Measurements from ENCODE around the gene SLC47A1.

The SLC47A1 gene

GRCh38 chr17:19583871-19584270 lies 50.2 kb downstream of the SLC47A1 start:
- Histone ChIP-seq H3K9me3 (replicated peaks; ENCODE audit: low read length) (no peaks in the 10 kb centered on the region), H3K4me2 (ENCODE audit: low read length) (no peak overlapping the region), H3K4me1 (ENCODE audit: control insufficient read depth, insufficient read depth, low read length) (no peaks in the 10 kb centered on the region), H3K27me3 (ENCODE audit: control insufficient read depth, insufficient read depth, low read length) (peaks cover 41% of the 10 kb centered on the region), H3K4me3 (ENCODE audit: low read length) (no peak overlapping the region), H3K9ac (ENCODE audit: low read depth, low read length) (no peak overlapping the region), H3K36me3 (ENCODE audit: insufficient read depth, low read length) (no peaks in the 10 kb centered on the region)

- Histone ChIP-seq H3K36me3 (ENCODE audit: insufficient read depth, low read length) (no peaks in the 10 kb centered on the region), H3K4me2 (ENCODE audit: low read length) (no peak overlapping the region), H3K9me3 (replicated peaks; ENCODE audit: low read length) (no peaks in the 10 kb centered on the region), H3K4me3 (ENCODE audit: low read length) (no peak overlapping the region), H3K27me3 (ENCODE audit: control insufficient read depth, insufficient read depth, low read length) (peaks cover 34% of the 10 kb centered on the region), H3K4me1 (ENCODE audit: control insufficient read depth, insufficient read depth, low read length) (no peaks in the 10 kb centered on the region), H3K9ac (ENCODE audit: low read depth, low read length) (no peak overlapping the region)
Measured at GRCh38 chr17:19590451-19590850, 56.8 kb downstream of the SLC47A1 start.

DNA sequence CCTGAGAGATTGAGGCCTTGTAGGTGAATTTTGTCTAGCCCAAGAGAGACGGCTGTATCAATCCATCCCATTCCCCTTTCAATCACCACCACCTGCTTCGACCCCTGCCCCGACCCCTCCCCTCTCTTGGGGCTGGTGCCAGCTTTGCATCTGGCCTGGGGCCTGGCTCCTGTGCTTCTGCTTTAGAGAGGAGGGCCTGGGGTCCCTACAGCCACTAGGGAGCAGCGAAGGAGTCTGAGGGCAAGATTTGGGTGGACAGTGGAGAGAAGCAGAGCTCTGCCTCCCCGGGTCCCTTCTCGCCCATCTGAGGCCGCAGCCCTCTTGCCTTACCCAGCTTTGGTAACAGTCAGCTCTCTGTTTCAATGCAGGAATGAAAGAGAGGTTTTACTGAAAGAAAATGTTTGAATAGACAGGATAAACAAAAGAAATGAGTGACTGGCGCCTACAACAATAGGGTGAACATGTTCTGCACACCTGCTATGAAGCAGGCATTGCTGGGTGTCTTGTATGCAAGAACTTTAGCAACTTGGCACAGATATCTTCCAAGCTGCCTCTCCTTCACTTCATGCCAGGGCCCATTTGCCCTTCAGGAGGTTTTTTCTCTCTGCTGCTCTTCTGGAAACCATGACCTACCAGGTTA lies 57.4 kb downstream of the SLC47A1 start:
- Histone ChIP-seq H3K27me3 (ENCODE audit: control insufficient read depth, insufficient read depth, low read length) (peaks cover 36% of the 10 kb centered on the region), H3K4me1 (ENCODE audit: control insufficient read depth, insufficient read depth, low read length) (no peaks in the 10 kb centered on the region), H3K9me3 (replicated peaks; ENCODE audit: low read length) (no peaks in the 10 kb centered on the region), H3K4me2 (ENCODE audit: low read length) (no peak overlapping the region), H3K36me3 (ENCODE audit: insufficient read depth, low read length) (no peaks in the 10 kb centered on the region), H3K9ac (ENCODE audit: low read depth, low read length) (no peak overlapping the region), H3K4me3 (ENCODE audit: low read length) (no peak overlapping the region)

DNA sequence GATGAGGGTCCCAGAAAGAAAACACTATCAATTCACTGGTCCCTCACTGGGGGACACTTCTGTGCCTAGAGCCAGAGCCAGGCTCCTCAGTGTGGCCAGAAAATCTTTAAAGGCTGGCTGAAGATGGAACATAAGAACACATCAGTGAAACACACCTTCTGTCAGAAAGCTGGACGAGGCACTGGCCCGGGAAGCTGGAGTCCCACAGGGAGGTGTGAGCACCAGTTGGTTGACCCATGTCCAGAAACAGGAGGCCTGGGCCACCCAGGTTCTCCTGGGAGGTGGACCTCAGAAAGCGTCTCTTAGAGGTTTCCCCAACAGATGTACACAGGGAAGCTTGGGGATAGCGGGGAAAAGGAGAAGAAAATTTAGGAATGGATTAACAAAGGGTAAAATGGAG lies 58.7 kb downstream of the SLC47A1 start:
- Histone ChIP-seq H3K4me3 (ENCODE audit: low read length) (no peak overlapping the region), H3K4me1 (ENCODE audit: control insufficient read depth, insufficient read depth, low read length) (no peaks in the 10 kb centered on the region), H3K36me3 (ENCODE audit: insufficient read depth, low read length) (no peaks in the 10 kb centered on the region), H3K9ac (ENCODE audit: low read depth, low read length) (no peak overlapping the region), H3K27me3 (ENCODE audit: control insufficient read depth, insufficient read depth, low read length) (peaks cover 36% of the 10 kb centered on the region), H3K9me3 (replicated peaks; ENCODE audit: low read length) (no peaks in the 10 kb centered on the region), H3K4me2 (ENCODE audit: low read length) (no peak overlapping the region)

GRCh38 chr17:19596869-19597268 lies 63.2 kb downstream of the SLC47A1 start:
- Histone ChIP-seq H3K4me1 (ENCODE audit: control insufficient read depth, insufficient read depth, low read length) (no peaks in the 10 kb centered on the region), H3K9ac (ENCODE audit: low read depth, low read length) (no peak overlapping the region), H3K27me3 (ENCODE audit: control insufficient read depth, insufficient read depth, low read length) (peaks cover 18% of the 10 kb centered on the region), H3K4me3 (ENCODE audit: low read length) (no peak overlapping the region), H3K4me2 (ENCODE audit: low read length) (no peak overlapping the region), H3K9me3 (replicated peaks; ENCODE audit: low read length) (no peaks in the 10 kb centered on the region), H3K36me3 (ENCODE audit: insufficient read depth, low read length) (no peaks in the 10 kb centered on the region)

GRCh38 chr17:19610311-19610710 lies 76.7 kb downstream of the SLC47A1 start:
- no peak overlapping the region for H3K4me3 ChIP-seq (ENCODE audit: low read length)
- no peaks in the 10 kb centered on the region for H3K27me3 ChIP-seq (ENCODE audit: control insufficient read depth, insufficient read depth, low read length)

DNA sequence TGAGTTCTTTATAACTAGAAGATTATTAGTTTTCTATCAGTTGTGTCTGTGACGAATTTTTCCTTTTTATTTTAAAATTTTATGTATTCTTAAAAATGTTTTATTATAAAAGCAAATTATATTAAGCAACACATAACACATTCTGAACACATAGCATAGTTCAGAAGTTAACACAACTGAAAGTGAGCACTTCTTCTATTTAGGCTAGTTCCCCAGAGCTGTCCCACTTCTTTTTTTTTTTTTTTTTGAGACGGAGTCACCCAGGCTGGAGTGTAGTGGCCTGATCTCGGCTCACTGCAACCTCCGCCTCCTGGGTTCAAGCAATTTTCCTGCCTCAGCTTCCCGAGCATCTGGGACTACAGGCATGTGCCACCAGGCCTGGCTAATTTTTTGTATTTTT lies 77.2 kb downstream of the SLC47A1 start:
- Histone ChIP-seq H3K9ac (ENCODE audit: low read depth, low read length) (no peak overlapping the region), H3K36me3 (ENCODE audit: insufficient read depth, low read length) (no peaks in the 10 kb centered on the region), H3K9me3 (replicated peaks; ENCODE audit: low read length) (no peaks in the 10 kb centered on the region), H3K4me2 (ENCODE audit: low read length) (no peak overlapping the region), H3K27me3 (ENCODE audit: control insufficient read depth, insufficient read depth, low read length) (no peaks in the 10 kb centered on the region), H3K4me1 (ENCODE audit: control insufficient read depth, insufficient read depth, low read length) (no peaks in the 10 kb centered on the region), H3K4me3 (ENCODE audit: low read length) (no peak overlapping the region)

More at GRCh38 chr17:19610311-19610710, 76.7 kb downstream of the SLC47A1 start:
- Histone ChIP-seq H3K4me2 (ENCODE audit: low read length) (no peak overlapping the region), H3K36me3 (ENCODE audit: insufficient read depth, low read length) (no peaks in the 10 kb centered on the region), H3K9ac (ENCODE audit: low read depth, low read length) (no peak overlapping the region), H3K4me1 (ENCODE audit: control insufficient read depth, insufficient read depth, low read length) (no peaks in the 10 kb centered on the region), H3K9me3 (replicated peaks; ENCODE audit: low read length) (no peaks in the 10 kb centered on the region)

DNA sequence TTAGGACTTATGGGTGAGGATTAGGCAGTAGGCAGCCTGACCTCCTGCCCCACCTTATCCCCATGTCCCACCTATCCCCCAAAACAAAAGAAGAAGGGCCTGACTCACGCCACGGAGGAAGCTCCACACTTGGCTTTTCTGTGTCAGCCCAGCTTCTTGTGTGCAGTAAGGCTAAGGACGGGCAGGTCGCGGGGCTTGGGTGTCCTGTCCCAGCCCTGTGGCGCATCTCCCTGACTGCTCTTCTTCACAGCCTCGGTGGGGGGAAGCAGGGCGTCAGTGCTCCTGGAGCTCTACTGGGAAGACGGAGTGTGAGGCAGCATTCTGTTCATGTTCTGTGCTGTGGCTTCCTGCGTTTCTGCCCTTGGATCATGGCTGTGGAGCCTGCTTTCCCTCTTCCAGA lies 80.3 kb downstream of the SLC47A1 start:
- H3K9ac ChIP-seq (ENCODE audit: low read depth, low read length) = no peak overlapping the region
- H3K4me2 ChIP-seq (ENCODE audit: low read length) = no peak overlapping the region
- H3K27me3 ChIP-seq (ENCODE audit: control insufficient read depth, insufficient read depth, low read length) = no peaks in the 10 kb centered on the region
- H3K9me3 ChIP-seq (replicated peaks; ENCODE audit: low read length) = peaks cover 11% of the 10 kb centered on the region
- H3K4me1 ChIP-seq (ENCODE audit: control insufficient read depth, insufficient read depth, low read length) = no peaks in the 10 kb centered on the region
- H3K4me3 ChIP-seq (ENCODE audit: low read length) = no peak overlapping the region
- no peaks in the 10 kb centered on the region for H3K36me3 ChIP-seq (ENCODE audit: insufficient read depth, low read length)

- no peak overlapping the region for H3K9ac ChIP-seq (ENCODE audit: low read depth, low read length)
- H3K36me3 ChIP-seq (ENCODE audit: insufficient read depth, low read length) = no peaks in the 10 kb centered on the region
- peaks cover 15% of the 10 kb centered on the region for H3K9me3 ChIP-seq (replicated peaks; ENCODE audit: low read length)
- H3K27me3 ChIP-seq (ENCODE audit: control insufficient read depth, insufficient read depth, low read length) = no peaks in the 10 kb centered on the region
- H3K4me2 ChIP-seq (ENCODE audit: low read length) = no peak overlapping the region
- H3K4me3 ChIP-seq (ENCODE audit: low read length) = no peak overlapping the region
- no peaks in the 10 kb centered on the region for H3K4me1 ChIP-seq (ENCODE audit: control insufficient read depth, insufficient read depth, low read length)
Measured at GRCh38 chr17:19614900-19615299, 81.2 kb downstream of the SLC47A1 start.

DNA sequence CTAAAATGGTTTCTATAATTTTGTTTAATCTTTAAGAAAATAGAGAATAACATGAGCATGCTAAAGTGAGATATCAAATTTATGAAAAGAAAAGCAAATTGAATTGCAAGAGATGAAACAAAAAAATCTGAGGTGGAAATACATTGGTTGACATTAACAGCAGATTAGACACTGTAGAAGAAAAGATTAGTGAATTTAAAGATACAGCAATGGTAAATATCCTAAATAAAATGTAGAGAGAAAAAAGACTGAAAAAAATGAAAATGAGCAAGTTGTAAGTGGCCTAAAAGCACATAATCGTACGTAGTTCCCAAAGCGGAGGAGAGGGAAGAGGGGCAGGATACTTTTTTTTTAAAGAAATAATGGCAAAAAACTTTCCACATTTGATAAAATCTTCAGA lies 84.4 kb downstream of the SLC47A1 start:
- H3K4me3 ChIP-seq (ENCODE audit: low read length) = no peak overlapping the region
- peaks cover 3% of the 10 kb centered on the region for H3K27me3 ChIP-seq (ENCODE audit: control insufficient read depth, insufficient read depth, low read length)
- no peak overlapping the region for H3K4me2 ChIP-seq (ENCODE audit: low read length)
- no peak overlapping the region for H3K9ac ChIP-seq (ENCODE audit: low read depth, low read length)
- H3K36me3 ChIP-seq (ENCODE audit: insufficient read depth, low read length) = no peaks in the 10 kb centered on the region
- H3K9me3 ChIP-seq (replicated peaks; ENCODE audit: low read length) = peaks cover 15% of the 10 kb centered on the region
- no peaks in the 10 kb centered on the region for H3K4me1 ChIP-seq (ENCODE audit: control insufficient read depth, insufficient read depth, low read length)

DNA sequence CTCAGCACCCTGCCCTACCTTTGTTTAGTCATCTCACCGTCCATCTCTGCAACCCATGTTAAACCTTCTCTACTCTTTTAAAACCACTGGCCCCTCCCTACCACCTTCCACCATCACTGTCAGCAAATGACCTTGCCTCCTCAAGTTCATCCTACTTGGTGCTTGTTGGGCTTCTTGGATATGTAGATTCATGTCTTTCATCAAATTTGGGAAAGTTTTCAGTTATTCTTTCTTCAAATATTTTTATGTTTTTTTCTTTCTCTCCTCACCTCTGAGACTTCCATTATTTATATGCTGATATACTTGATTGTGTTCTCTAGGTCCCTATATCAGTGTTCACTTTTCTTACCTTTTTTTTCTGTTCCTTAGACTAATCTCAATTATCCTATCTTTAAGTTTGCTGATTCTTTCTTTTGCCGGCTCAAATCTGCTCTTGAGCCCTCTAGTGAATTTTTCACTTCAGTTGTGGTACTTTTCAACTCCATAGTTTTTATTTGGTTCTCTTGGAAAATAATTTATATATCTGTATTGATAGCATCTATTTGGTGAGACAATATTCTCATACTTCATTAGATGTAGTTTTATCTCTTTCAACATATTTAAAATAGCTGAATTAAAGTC lies 86.2 kb downstream of the SLC47A1 start:
- peaks cover 15% of the 10 kb centered on the region for H3K9me3 ChIP-seq (replicated peaks; ENCODE audit: low read length)
- H3K4me2 ChIP-seq (ENCODE audit: low read length) = no peak overlapping the region
- H3K4me1 ChIP-seq (ENCODE audit: control insufficient read depth, insufficient read depth, low read length) = no peaks in the 10 kb centered on the region
- no peak overlapping the region for H3K9ac ChIP-seq (ENCODE audit: low read depth, low read length)
- H3K27me3 ChIP-seq (ENCODE audit: control insufficient read depth, insufficient read depth, low read length) = peaks cover 8% of the 10 kb centered on the region
- H3K36me3 ChIP-seq (ENCODE audit: insufficient read depth, low read length) = no peaks in the 10 kb centered on the region
- no peak overlapping the region for H3K4me3 ChIP-seq (ENCODE audit: low read length)

DNA sequence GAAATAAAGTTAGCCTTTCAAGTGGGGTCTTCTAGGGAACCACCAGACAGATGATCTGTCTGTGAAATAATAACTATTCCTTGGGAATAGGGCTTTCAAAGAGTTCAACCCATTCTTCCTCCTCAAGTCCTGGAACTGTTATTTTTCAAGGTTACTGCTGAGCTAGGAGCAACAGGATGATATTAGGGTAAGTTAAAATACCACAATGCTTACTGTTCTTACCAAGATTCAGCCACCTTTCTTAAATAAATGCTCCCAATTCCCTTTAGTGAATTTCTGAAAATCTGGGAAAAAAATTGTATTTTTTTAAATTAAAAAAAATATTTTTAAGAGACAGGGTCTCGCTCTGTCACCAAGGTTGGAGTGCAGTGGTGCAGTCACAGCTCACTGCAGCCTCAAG lies 88.0 kb downstream of the SLC47A1 start:
- H3K9me3 ChIP-seq (replicated peaks; ENCODE audit: low read length) = peaks cover 15% of the 10 kb centered on the region
- no peak overlapping the region for H3K4me2 ChIP-seq (ENCODE audit: low read length)
- no peak overlapping the region for H3K4me3 ChIP-seq (ENCODE audit: low read length)
- peaks cover 11% of the 10 kb centered on the region for H3K27me3 ChIP-seq (ENCODE audit: control insufficient read depth, insufficient read depth, low read length)
- no peak overlapping the region for H3K9ac ChIP-seq (ENCODE audit: low read depth, low read length)
- no peaks in the 10 kb centered on the region for H3K36me3 ChIP-seq (ENCODE audit: insufficient read depth, low read length)
- H3K4me1 ChIP-seq (ENCODE audit: control insufficient read depth, insufficient read depth, low read length) = no peaks in the 10 kb centered on the region

All from skeletal muscle satellite cell (primary cell).